GM19468 (cell line): ENCODE measurements around the gene SH3GLB1.
"Not testable (repeated sequence)": the region's sequence is repeated elsewhere in the genome, so short reads cannot be mapped to it uniquely, and the experiment has no call there.

Experiments used
- ATAC-seq: cut with Tn5 transposase; IDR thresholded peaks from one replicate; pipeline ENCODE4 v1.9.1; 2021; ENCODE audit warnings: mild to moderate bottlenecking, moderate library complexity, moderate number of reproducible peaks; ENCODE audit not compliant: unreplicated experiment; ENCODE audit errors: extremely low read depth

The SH3GLB1 gene

GRCh38 chr1:86704458-86704971 lies at the start of gene SH3GLB1:
Gene SH3GLB1, plus strand, starts transcription at chr1:86704576. Its CDS starts 324 bp downstream, at chr1:86704900.
- ATAC-seq, result peak; percentile 87

- ATAC-seq, result not testable (repeated sequence)
Measured at GRCh38 chr1:86658381-86658780, 46.0 kb upstream of the SH3GLB1 start.

GRCh38 chr1:86666368-86666767 lies 38.0 kb upstream of the SH3GLB1 start:
- ATAC-seq, result no peak

- ATAC-seq, result no peak
Measured at GRCh38 chr1:86687595-86687994, 16.8 kb upstream of the SH3GLB1 start.

GRCh38 chr1:86692641-86693040 lies 11.7 kb upstream of the SH3GLB1 start:
- ATAC-seq, result no peak

- ATAC-seq, result no peak
Measured at GRCh38 chr1:86695400-86695799, 9.0 kb upstream of the SH3GLB1 start.

- ATAC-seq, result no peak
Measured at GRCh38 chr1:86696522-86696921, 7.9 kb upstream of the SH3GLB1 start.

GRCh38 chr1:86699186-86699585 lies 5.2 kb upstream of the SH3GLB1 start:
- ATAC-seq, result no peak

GRCh38 chr1:86701731-86702130 lies 2.6 kb upstream of the SH3GLB1 start:
- ATAC-seq, result no peak

GRCh38 chr1:86702954-86703494 lies 1.4 kb upstream of the SH3GLB1 start:
- not testable (repeated sequence) for ATAC-seq

- peak; percentile 4 for ATAC-seq
Measured at GRCh38 chr1:86703696-86704457, 499 bp upstream of the SH3GLB1 start.

- ATAC-seq, result peak; percentile 4
Measured at GRCh38 chr1:86704972-86705664, 742 bp downstream of the SH3GLB1 start.

GRCh38 chr1:86705665-86705985 lies 1.2 kb downstream of the SH3GLB1 start:
- no peak for ATAC-seq

- no peak for ATAC-seq
Measured at GRCh38 chr1:86706018-86706635, 1.8 kb downstream of the SH3GLB1 start.

GRCh38 chr1:86708920-86709319 lies 4.5 kb downstream of the SH3GLB1 start:
- no peak for ATAC-seq

- ATAC-seq, result no peak
Measured at GRCh38 chr1:86712088-86712860, 7.9 kb downstream of the SH3GLB1 start.

- ATAC-seq, result no peak
Measured at GRCh38 chr1:86713477-86713876, 9.1 kb downstream of the SH3GLB1 start.

GRCh38 chr1:86714159-86714558 lies 9.8 kb downstream of the SH3GLB1 start:
- no peak for ATAC-seq

- ATAC-seq, result no peak
Measured at GRCh38 chr1:86714561-86715244, 10.3 kb downstream of the SH3GLB1 start.

- no peak for ATAC-seq
Measured at GRCh38 chr1:86718786-86719185, 14.4 kb downstream of the SH3GLB1 start.
